Natural killer cell treated with Interleukin-12 subunit alpha and Interleukin-12 subunit beta and Interleukin-15 and Interleukin-18, amount 100 ng/mL, for 72 hours (primary cell): Measurements from ENCODE around the gene MS4A7. TPM values are rescaled to one million over a fixed set of nuclear protein-coding genes. Genes with fewer than 3 reads are reported as not detected.

Experiments used
- ATAC-seq, 2 donors: fragments of 150-1000 bp; cut with Tn5 transposase in 1 of 2; sonication (Bioruptor Pico), chemical (Tn5 transposase) in 1 of 2; 2 replicates each; pipeline ENCODE4 v1.10.0; 2021
- DNase-seq: peaks from one replicate; pipeline ENCODE4 v3.0.0; 2022; ENCODE audit warnings: low spot score
- H3K27ac Mint-ChIP-seq, 2 donors: 1 replicate in 1 of 2; 2 replicates in 1 of 2; pipeline ENCODE4 v1.8.0; 2022; ENCODE audit warnings: mixed read lengths in 2 of 2, mild to moderate bottlenecking in 1 of 2, moderate library complexity in 1 of 2
- H3K27me3 Mint-ChIP-seq, 2 donors: 1 replicate in 1 of 2; 2 replicates in 1 of 2; pipeline ENCODE4 v1.8.0; 2022; ENCODE audit warnings: mixed read lengths in 2 of 2
- H3K36me3 Mint-ChIP-seq: one replicate; pipeline ENCODE4 v1.8.0; 2022; ENCODE audit warnings: mixed read lengths
- H3K4me1 Mint-ChIP-seq, 2 donors: 1 replicate in 1 of 2; 2 replicates in 1 of 2; pipeline ENCODE4 v1.8.0; 2022; ENCODE audit warnings: low read depth in 2 of 2, mixed read lengths in 2 of 2, mild to moderate bottlenecking in 1 of 2
- H3K4me3 Mint-ChIP-seq: one replicate; pipeline ENCODE4 v1.8.0; 2022; ENCODE audit warnings: mixed read lengths
- H3K9me3 Mint-ChIP-seq: 2 replicates; pipeline ENCODE4 v1.8.0; 2022; ENCODE audit warnings: mixed read lengths
- total RNA-seq, 2 donors: library from RNA; stranded (reverse); gene quantifications; one replicate each; pipeline ENCODE4 v1.2.3, GENCODE V29; 2022

MS4A7 gene
- total RNA-seq, 2 donors from 2014 or later = 0.70 to 1.5 TPM

DNA sequence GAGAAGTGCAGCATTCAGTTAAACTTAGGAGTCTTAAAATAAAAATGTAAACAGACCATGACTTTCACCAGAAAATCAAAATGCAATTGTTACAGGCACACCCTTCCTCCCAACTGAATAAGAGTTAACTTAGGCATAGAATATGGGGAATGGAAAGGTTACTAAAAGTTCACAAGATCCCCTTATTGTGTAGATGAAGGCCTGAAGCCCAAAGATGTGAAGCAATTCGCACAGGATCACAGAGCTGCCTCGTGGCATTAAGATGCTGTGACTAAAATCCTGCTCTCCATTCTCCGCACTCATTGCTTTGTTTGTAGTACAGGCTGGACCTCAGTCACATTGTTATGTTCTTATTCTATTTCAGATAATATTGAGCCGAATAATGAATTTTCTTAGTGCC, 55.1 kb downstream of the MS4A7 start:
- Mint-ChIP-seq H3K27me3 (peaks cover 10 to 25% of the 10 kb centered on the region in 2 donors), H3K27ac (no peak overlapping the region), H3K4me1 (no peaks in the 10 kb centered on the region), H3K4me3 (no peak overlapping the region), H3K9me3 (no peaks in the 10 kb centered on the region), H3K36me3 (no peaks in the 10 kb centered on the region)
- DNase-seq (no peak), ATAC-seq (no peak)

Other genes with a start within 250 kb of the MS4A7 start
- not detected for gene MS4A6A, start 195.4 kb upstream of the MS4A7 start, total RNA-seq
- 1 to 10 TPM in 1 of 2 donors, not detected in 1; 2.6 TPM for gene MS4A4E, start 135.4 kb upstream of the MS4A7 start, total RNA-seq
- gene MS4A4A, start 97.9 kb upstream of the MS4A7 start, total RNA-seq = not detected
- gene MS4A6E, start 51.3 kb upstream of the MS4A7 start, total RNA-seq = not detected
- gene MS4A14, start 17.9 kb downstream of the MS4A7 start, total RNA-seq = under 1 TPM; 0.11 to 0.14 TPM
- gene MS4A5, start 51.0 kb downstream of the MS4A7 start, total RNA-seq = not detected
- 1 to 10 TPM in 1 of 2 donors, not detected in 1; 2.4 TPM for gene MS4A1, start 77.3 kb downstream of the MS4A7 start, total RNA-seq
- not detected for gene MS4A12, start 114.2 kb downstream of the MS4A7 start, total RNA-seq
- not detected for gene MS4A13, start 136.9 kb downstream of the MS4A7 start, total RNA-seq